CD4-positive, alpha-beta T cell (primary cell): ENCODE data around the gene C1QTNF6. TPM values are rescaled to one million over a fixed set of nuclear protein-coding genes. Genes with fewer than 3 reads are reported as not detected.

Experiments used
- ATAC-seq: fragments of 200-7000 bp; cut with Tn5 transposase; one replicate; pipeline ENCODE4 v1.10.0; 2022; ENCODE audit warnings: mild to moderate bottlenecking; ENCODE audit not compliant: poor library complexity
- CTCF ChIA-PET: fragments of 350-600 bp; sonication (Branson Sonifier 250); formaldehyde crosslinking; loops from one replicate; lab custom pipeline; 2021; ENCODE audit warnings: antibody characterized with exemption, inconsistent platforms; lab: Charles Lee
- POLR2A ChIA-PET: fragments of 350-600 bp; sonication (Branson Sonifier 250); formaldehyde crosslinking; loops from one replicate; lab custom pipeline; 2021; ENCODE audit warnings: antibody characterized with exemption, inconsistent platforms; lab: Charles Lee
- DNase-seq, 14 experiments: peaks; one replicate each; pipeline ENCODE4 v3.0.0-alpha.2; 2013 to 2020; ENCODE audit warnings: mixed read lengths in 2 of 14
- H3K27ac ChIP-seq, 2 donors: one replicate each; pipeline versions ENCODE4 v1.5.1 to v1.7.0; 2013; ENCODE audit warnings: low read length in 2 of 2, low read depth in 1 of 2, mild to moderate bottlenecking in 1 of 2
- H3K27me3 ChIP-seq, 2 experiments: 1 replicate in 1 of 2; 2 replicates in 1 of 2; pipeline versions ENCODE4 v1.6.1 to v1.7.0; 2013; ENCODE audit warnings: low read length in 2 of 2, control low read depth in 1 of 2, mild to moderate bottlenecking in 1 of 2, moderate library complexity in 1 of 2; ENCODE audit not compliant: insufficient read depth in 2 of 2, control insufficient read depth in 1 of 2
- H3K36me3 ChIP-seq: one replicate; pipeline ENCODE4 v1.6.1; 2013; ENCODE audit warnings: low read length, control low read depth; ENCODE audit not compliant: insufficient read depth
- H3K4me1 ChIP-seq: one replicate; pipeline ENCODE4 v1.6.1; 2013; ENCODE audit warnings: low read length, control low read depth; ENCODE audit not compliant: insufficient read depth
- H3K4me3 ChIP-seq: one replicate; pipeline ENCODE4 v1.5.1; 2013; ENCODE audit warnings: mild to moderate bottlenecking, low read length, moderate library complexity
- H3K9me3 ChIP-seq, 2 experiments: 1 replicate in 1 of 2; 2 replicates in 1 of 2; pipeline versions ENCODE4 v1.6.1 to v1.7.0; 2013; ENCODE audit warnings: low read length in 2 of 2, mild to moderate bottlenecking in 2 of 2, control low read depth in 1 of 2, moderate library complexity in 1 of 2; ENCODE audit not compliant: control insufficient read depth in 1 of 2, insufficient read depth in 1 of 2
- H3K27ac Mint-ChIP-seq: one replicate; pipeline ENCODE4 v1.8.0; 2020; ENCODE audit warnings: mixed read lengths
- H3K27me3 Mint-ChIP-seq: one replicate; pipeline ENCODE4 v1.8.0; 2021; ENCODE audit warnings: mixed read lengths
- H3K36me3 Mint-ChIP-seq: one replicate; pipeline ENCODE4 v1.8.0; 2021; ENCODE audit warnings: low read depth, mixed read lengths
- H3K4me1 Mint-ChIP-seq: one replicate; pipeline ENCODE4 v1.8.0; 2021; ENCODE audit warnings: low read depth, mixed read lengths
- H3K4me3 Mint-ChIP-seq: one replicate; pipeline ENCODE4 v1.8.0; 2020; ENCODE audit warnings: mild to moderate bottlenecking, mixed read lengths
- H3K9me3 Mint-ChIP-seq: one replicate; pipeline ENCODE4 v1.8.0; 2020; ENCODE audit warnings: mixed read lengths
- intact Hi-C, 2 experiments: fragments of 100-400 bp; cut with DNase I in 1 of 2; cut with micrococcal nuclease in 1 of 2; formaldehyde crosslinking; loops; one replicate each; pipeline versions ENCODE4 v1.15.1 to v1.9.0; 2023 to 2025; cut with DNase I, micrococcal nuclease
- total RNA-seq, 174 experiments: library from RNA in 2 of 174; stranded (reverse) in 2 of 174; gene quantifications; one replicate each; pipeline ENCODE4 v1.2.3 and lab custom pipeline; 2021 to 2026
- TF ChIP-seq, protein P1 (sequence below): fragments of 200-600 bp; IDR thresholded peaks from one replicate; pipeline ENCODE4 v1.8.0; 2022; ENCODE audit warnings: antibody characterized with exemption, mild to moderate bottlenecking

Gene C1QTNF6
- total RNA-seq, 2 experiments from 2014 or later: 11.9 to 12.1 TPM

DNA sequence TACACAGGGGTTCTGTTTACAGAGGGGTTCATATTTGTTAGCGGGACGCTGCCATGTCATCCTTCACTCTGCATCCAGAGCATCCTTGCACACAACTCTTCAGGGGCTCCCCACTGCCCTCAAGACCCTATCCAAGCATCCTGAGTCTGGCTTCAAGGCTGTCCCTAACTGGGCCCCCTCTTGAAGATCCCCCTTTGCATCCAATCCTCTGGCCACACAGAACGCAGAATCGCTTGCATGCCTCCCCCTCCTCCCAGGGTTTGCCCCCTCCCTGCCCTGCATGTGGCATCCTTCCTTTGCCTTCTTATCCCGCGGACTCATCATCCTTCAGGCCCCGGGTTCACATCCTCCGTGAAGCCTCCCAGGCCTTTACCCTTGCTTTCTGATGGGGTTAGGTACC lies 18.6 kb downstream of the C1QTNF6 start:
- H3K27ac ChIP-seq: peak overlapping the region in 1 of 2 donors; percentile 15
- peaks cover 64% of the 10 kb centered on the region for H3K4me1 ChIP-seq
- no peaks in the 10 kb centered on the region for H3K9me3 ChIP-seq
- no peak overlapping the region for H3K4me3 ChIP-seq
- H3K27me3 ChIP-seq: no peaks in the 10 kb centered on the region
- Mint-ChIP-seq H3K4me3 (no peak overlapping the region), H3K9me3 (no peaks in the 10 kb centered on the region), H3K4me1 (peaks cover 59% of the 10 kb centered on the region), H3K27me3 (no peaks in the 10 kb centered on the region), H3K36me3 (no peaks in the 10 kb centered on the region), H3K27ac (peak overlapping the region; percentile 51)
- H3K36me3 ChIP-seq: no peaks in the 10 kb centered on the region
- ChIA-PET CTCF (no interaction called here), POLR2A (interaction anchor here (0.7 to 1.0 kb wide), 3 partner anchors 19 to 73 kb away, joined by 3 read pairs; partner anchors contain the start of gene IL2RB)
- intact Hi-C loops: loop anchor here (5.0 kb wide), 2 partner anchors 47 to 288 kb away; no protein-coding TSS in a partner anchor
- peak in 1 of 14 experiments; percentile 25 for DNase-seq
- TF ChIP-seq, protein P1, sequence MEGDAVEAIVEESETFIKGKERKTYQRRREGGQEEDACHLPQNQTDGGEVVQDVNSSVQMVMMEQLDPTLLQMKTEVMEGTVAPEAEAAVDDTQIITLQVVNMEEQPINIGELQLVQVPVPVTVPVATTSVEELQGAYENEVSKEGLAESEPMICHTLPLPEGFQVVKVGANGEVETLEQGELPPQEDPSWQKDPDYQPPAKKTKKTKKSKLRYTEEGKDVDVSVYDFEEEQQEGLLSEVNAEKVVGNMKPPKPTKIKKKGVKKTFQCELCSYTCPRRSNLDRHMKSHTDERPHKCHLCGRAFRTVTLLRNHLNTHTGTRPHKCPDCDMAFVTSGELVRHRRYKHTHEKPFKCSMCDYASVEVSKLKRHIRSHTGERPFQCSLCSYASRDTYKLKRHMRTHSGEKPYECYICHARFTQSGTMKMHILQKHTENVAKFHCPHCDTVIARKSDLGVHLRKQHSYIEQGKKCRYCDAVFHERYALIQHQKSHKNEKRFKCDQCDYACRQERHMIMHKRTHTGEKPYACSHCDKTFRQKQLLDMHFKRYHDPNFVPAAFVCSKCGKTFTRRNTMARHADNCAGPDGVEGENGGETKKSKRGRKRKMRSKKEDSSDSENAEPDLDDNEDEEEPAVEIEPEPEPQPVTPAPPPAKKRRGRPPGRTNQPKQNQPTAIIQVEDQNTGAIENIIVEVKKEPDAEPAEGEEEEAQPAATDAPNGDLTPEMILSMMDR: no peak
- ATAC-seq: no peak

DNA sequence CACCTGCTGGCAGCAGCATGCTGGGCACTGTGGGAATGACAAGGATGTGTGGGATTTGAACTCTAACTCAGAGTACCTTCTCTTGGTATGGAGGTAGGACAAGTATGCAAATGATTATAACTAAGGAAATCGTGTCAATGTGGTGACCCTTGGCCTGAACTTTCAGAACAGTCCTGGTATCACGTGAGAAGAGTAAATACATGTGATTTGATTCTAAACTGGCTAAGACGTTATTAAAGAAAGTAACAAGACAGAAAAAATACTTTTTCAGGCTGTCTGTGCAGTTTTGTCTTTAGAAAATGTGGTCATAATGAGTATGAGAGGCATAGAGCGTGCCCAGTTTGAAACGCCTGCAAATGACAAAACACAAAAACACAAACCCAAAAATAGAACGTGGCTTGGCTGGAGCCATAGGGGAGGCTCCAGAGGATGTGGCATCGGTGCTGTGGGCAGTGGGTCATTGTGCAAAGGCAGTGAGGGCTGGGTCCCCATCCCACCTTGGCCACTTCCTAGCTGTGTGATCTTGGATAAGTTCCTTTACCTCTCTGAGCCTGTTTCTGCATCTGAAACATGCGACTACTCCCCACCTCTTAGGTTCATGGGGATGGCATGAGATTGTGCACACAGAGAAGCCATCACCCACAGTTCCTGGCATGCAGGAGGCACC lies 19.9 kb downstream of the C1QTNF6 start:
- H3K9me3 ChIP-seq: no peaks in the 10 kb centered on the region
- peak overlapping the region; percentile 53 for H3K4me3 ChIP-seq
- no peak overlapping the region for H3K27ac ChIP-seq
- TF ChIP-seq, protein P1: no peak
- ATAC-seq (no peak), DNase-seq (peak in 2 of 14 experiments; percentile 20 to 64)
- H3K27me3 ChIP-seq: no peaks in the 10 kb centered on the region
- peaks cover 77% of the 10 kb centered on the region for H3K4me1 ChIP-seq
- CTCF ChIA-PET: no interaction called here
- Mint-ChIP-seq H3K36me3 (no peaks in the 10 kb centered on the region), H3K9me3 (no peaks in the 10 kb centered on the region), H3K4me3 (peak overlapping the region; percentile 59), H3K4me1 (peaks cover 69% of the 10 kb centered on the region), H3K27ac (peak overlapping the region; percentile 51), H3K27me3 (no peaks in the 10 kb centered on the region)
- intact Hi-C loops: loop anchor here (2.0 to 5.0 kb wide), 5 partner anchors 46 to 289 kb away; no protein-coding TSS in a partner anchor
- no peaks in the 10 kb centered on the region for H3K36me3 ChIP-seq
- POLR2A ChIA-PET: interaction anchor here (1.0 kb wide), 1 partner anchor 18 kb away, joined by 3 read pairs; no protein-coding TSS in a partner anchor

DNA sequence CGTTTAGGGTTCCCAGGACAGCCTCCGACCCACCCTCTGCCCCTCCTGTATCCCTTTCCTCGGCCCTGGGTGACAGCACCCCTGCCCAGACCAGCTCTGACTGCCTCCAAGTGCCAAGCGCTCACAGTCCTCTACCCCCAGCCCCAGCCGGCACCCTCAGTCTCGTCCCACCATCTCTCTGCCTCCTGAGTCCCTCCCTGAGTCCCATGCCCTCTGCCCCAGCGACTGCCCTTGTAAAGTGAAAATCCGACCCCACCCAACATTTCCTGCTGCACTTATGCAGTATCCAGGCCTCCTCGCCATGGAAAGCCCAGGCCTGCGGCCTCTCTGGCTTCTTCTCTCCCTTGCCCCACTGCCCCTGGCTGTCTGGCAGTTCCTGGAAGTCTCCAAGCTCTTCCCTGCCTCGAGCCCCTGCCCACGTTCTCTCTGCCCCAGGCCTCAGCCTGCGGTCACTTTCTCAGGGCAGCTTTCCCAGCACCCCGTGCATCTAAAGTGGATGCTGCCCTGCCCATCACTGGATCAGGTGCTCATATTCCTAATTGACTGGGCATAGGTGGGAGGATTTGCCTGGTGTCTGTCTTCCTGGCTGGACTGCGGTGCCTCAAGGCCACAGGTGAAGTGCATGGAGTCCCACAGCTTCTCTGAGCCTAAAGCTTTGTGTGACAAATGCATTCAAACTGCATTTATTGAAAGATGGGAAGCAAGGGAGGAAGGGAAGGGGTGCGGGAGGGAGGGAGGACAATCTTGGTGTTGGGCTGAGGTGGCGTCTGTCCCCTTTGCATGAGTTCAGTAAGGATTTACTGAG lies 20.7 kb downstream of the C1QTNF6 start:
- intact Hi-C loops: loop anchor here (2.0 to 5.0 kb wide), 5 partner anchors 45 to 290 kb away; no protein-coding TSS in a partner anchor
- no peaks in the 10 kb centered on the region for H3K27me3 ChIP-seq
- H3K27ac Mint-ChIP-seq: peak overlapping the region; percentile 51
- no peaks in the 10 kb centered on the region for H3K27me3 Mint-ChIP-seq
- ChIA-PET POLR2A (interaction anchor here (1.6 to 7.0 kb wide), 4 partner anchors 19 to 88 kb away, joined by 3 to 62 read pairs (median 11); partner anchors contain the start of gene IL2RB), CTCF (interaction anchor here (0.7 to 2.9 kb wide), 9 partner anchors 15 to 88 kb away, joined by 3 to 29 read pairs (median 4); partner anchors contain the start of gene IL2RB)
- H3K4me1 ChIP-seq: peaks cover 84% of the 10 kb centered on the region
- H3K4me3 Mint-ChIP-seq: peak overlapping the region; percentile 59
- H3K36me3 ChIP-seq: no peaks in the 10 kb centered on the region
- H3K4me3 ChIP-seq: peak overlapping the region; percentile 53
- H3K36me3 Mint-ChIP-seq: no peaks in the 10 kb centered on the region
- peaks cover 76% of the 10 kb centered on the region for H3K4me1 Mint-ChIP-seq
- H3K27ac ChIP-seq: no peak overlapping the region
- no peaks in the 10 kb centered on the region for H3K9me3 Mint-ChIP-seq
- H3K9me3 ChIP-seq: no peaks in the 10 kb centered on the region
- TF ChIP-seq, protein P1: no peak
- DNase-seq: peak in 1 of 14 experiments; percentile 15
- no peak for ATAC-seq
